ENCODE results near the gene TUT7. TPM values are rescaled to one million over a fixed set of nuclear protein-coding genes. Genes with fewer than 3 reads are reported as not detected.
"Not testable (repeated sequence)": the region's sequence is repeated elsewhere in the genome, so short reads cannot be mapped to it uniquely, and the experiment has no call there.

Gene TUT7
- polyA plus RNA-seq (ENCODE audit: insufficient read length): 12.9 TPM

- DNase-seq: peak; percentile 97
Observed at GRCh38 chr9:86354011-86354817, at the start of gene TUT7. Gene TUT7 (minus strand): TSS chr9:86354410. CDS start chr9:86353199, 1,211 bp downstream.

- DNase-seq: no peak
Observed at GRCh38 chr9:86402591-86402990, 48.4 kb upstream of the TUT7 start.

GRCh38 chr9:86396412-86396811 is 42.2 kb upstream of the TUT7 start:
- no peak for DNase-seq

GRCh38 chr9:86390184-86390583 is 36.0 kb upstream of the TUT7 start:
- DNase-seq: not testable (repeated sequence)

GRCh38 chr9:86389628-86390027 is 35.4 kb upstream of the TUT7 start:
- DNase-seq: no peak

GRCh38 chr9:86387376-86387775 is 33.2 kb upstream of the TUT7 start:
- no peak for DNase-seq

GRCh38 chr9:86383000-86383399 is 28.8 kb upstream of the TUT7 start:
- not testable (repeated sequence) for DNase-seq

GRCh38 chr9:86376016-86376415 is 21.8 kb upstream of the TUT7 start:
- DNase-seq: no peak

GRCh38 chr9:86369810-86370209 is 15.6 kb upstream of the TUT7 start:
- DNase-seq: no peak

GRCh38 chr9:86368871-86369521 is 14.8 kb upstream of the TUT7 start:
- no peak for DNase-seq

- no peak for DNase-seq
Observed at GRCh38 chr9:86361176-86361575, 7.0 kb upstream of the TUT7 start.

GRCh38 chr9:86359151-86359879 is 5.1 kb upstream of the TUT7 start:
- no peak for DNase-seq

GRCh38 chr9:86356871-86357866 is 3.0 kb upstream of the TUT7 start:
- DNase-seq: no peak

GRCh38 chr9:86355814-86356213 is 1.6 kb upstream of the TUT7 start:
- no peak for DNase-seq

GRCh38 chr9:86354818-86355309 is 654 bp upstream of the TUT7 start:
- no peak for DNase-seq

GRCh38 chr9:86353655-86354010 is 577 bp downstream of the TUT7 start:
- no peak for DNase-seq

- no peak for DNase-seq
Observed at GRCh38 chr9:86352440-86353077, 1.7 kb downstream of the TUT7 start.

GRCh38 chr9:86351880-86352279 is 2.3 kb downstream of the TUT7 start:
- DNase-seq: no peak

- DNase-seq: no peak
Observed at GRCh38 chr9:86350006-86350760, 4.0 kb downstream of the TUT7 start.

- DNase-seq: peak; percentile 33
Observed at GRCh38 chr9:86349271-86349670, 4.9 kb downstream of the TUT7 start.

GRCh38 chr9:86347991-86348390 is 6.2 kb downstream of the TUT7 start:
- no peak for DNase-seq

All from hindlimb muscle (tissue), 1 donor.